Measurements from ENCODE around the gene PGLYRP2.
A peak's percentile ranks its signal among the peaks of the same experiment; 100 is the strongest.

GRCh38 chr19:15453091-15453578 is 26.2 kb downstream of the PGLYRP2 start:
- TF ChIP-seq CTCF (IDR thresholded peaks at IDR 0.05) (peak; percentile 33 to 66 (median 44)), POLR2A (IDR thresholded peaks at IDR 0.05; ENCODE audit: low read depth) (no peak), EP300 (IDR thresholded peaks at IDR 0.05) (no peak), POLR2AphosphoS5 (IDR thresholded peaks at IDR 0.05) (no peak)

Measured in esophagus muscularis mucosa (tissue), 4 donors.